Upper lobe of right lung (tissue), 1 donor: ENCODE measurements around the gene TNPO2. TPM values are rescaled to one million over a fixed set of nuclear protein-coding genes. Genes with fewer than 3 reads are reported as not detected.
A peak's percentile ranks its signal among the peaks of the same experiment; 100 is the strongest.

Experiments
- ATAC-seq: fragments of 200-7000 bp; cut with Tn5 transposase; one replicate; pipeline ENCODE4 v1.9.1; 2020; ENCODE audit warnings: mild to moderate bottlenecking, moderate library complexity
- DNase-seq: peaks from one replicate; pipeline ENCODE4 v3.0.0-alpha.2; 2020
- H3K27ac ChIP-seq: fragments of 200-600 bp; one replicate; pipeline ENCODE4 v1.8.0; 2022
- H3K27me3 ChIP-seq: fragments of 200-600 bp; one replicate; pipeline ENCODE4 v1.8.0; 2022; ENCODE audit warnings: mild to moderate bottlenecking
- H3K36me3 ChIP-seq: fragments of 200-600 bp; one replicate; pipeline ENCODE4 v1.8.0; 2022
- H3K4me1 ChIP-seq: fragments of 200-600 bp; one replicate; pipeline ENCODE4 v1.8.0; 2022
- H3K4me3 ChIP-seq: fragments of 200-600 bp; one replicate; pipeline ENCODE4 v1.8.0; 2022; ENCODE audit warnings: mild to moderate bottlenecking
- H3K9me3 ChIP-seq: fragments of 200-600 bp; one replicate; pipeline ENCODE4 v1.8.0; 2022
- intact Hi-C: fragments of 100-400 bp; cut with DNase I; formaldehyde crosslinking; loops from one replicate; pipeline ENCODE4 v1.11.0; 2022
- total RNA-seq: library from RNA; stranded (reverse); fragmentation: NEBNext Ultra II Directional; extraction: Animal tissue kit (Norgen Biotek cat#: 25700); gene quantifications from one replicate; pipeline ENCODE4 v1.2.1, GENCODE V29; 2021
- TF ChIP-seq, protein P1 (sequence below): fragments of 200-600 bp; IDR thresholded peaks from one replicate; pipeline ENCODE4 v1.8.0; 2022; ENCODE audit warnings: antibody characterized with exemption
- donor health status: DM: no; HTN: yes; CAD: no; lungs with severe emphysema.

TNPO2 gene
- total RNA-seq, 1 donor from 2014 or later, result 49.0 TPM

DNA sequence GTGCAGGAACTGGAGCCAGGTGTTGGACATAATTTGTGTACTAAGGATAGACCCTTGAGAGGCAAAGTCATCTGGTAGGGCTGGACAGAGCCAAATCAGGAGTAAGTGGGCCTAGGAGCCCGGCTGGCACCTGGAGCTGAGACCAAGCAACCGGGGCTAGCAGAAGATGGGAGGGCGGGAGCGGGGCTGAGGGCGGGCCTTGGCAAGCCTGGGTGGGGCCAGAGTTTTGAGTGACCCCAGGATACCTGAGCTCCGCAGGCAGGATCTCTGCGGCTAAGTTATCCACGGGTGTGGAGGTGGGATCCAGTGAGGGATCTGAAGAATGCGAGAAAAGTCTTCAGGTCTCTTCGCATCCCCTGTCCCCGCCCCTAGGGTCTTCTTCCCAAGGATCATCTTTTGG is 43.4 kb upstream of the TNPO2 start:
- H3K36me3 ChIP-seq, result peaks cover 10% of the 10 kb centered on the region
- TF ChIP-seq, protein P1, sequence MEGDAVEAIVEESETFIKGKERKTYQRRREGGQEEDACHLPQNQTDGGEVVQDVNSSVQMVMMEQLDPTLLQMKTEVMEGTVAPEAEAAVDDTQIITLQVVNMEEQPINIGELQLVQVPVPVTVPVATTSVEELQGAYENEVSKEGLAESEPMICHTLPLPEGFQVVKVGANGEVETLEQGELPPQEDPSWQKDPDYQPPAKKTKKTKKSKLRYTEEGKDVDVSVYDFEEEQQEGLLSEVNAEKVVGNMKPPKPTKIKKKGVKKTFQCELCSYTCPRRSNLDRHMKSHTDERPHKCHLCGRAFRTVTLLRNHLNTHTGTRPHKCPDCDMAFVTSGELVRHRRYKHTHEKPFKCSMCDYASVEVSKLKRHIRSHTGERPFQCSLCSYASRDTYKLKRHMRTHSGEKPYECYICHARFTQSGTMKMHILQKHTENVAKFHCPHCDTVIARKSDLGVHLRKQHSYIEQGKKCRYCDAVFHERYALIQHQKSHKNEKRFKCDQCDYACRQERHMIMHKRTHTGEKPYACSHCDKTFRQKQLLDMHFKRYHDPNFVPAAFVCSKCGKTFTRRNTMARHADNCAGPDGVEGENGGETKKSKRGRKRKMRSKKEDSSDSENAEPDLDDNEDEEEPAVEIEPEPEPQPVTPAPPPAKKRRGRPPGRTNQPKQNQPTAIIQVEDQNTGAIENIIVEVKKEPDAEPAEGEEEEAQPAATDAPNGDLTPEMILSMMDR, result no peak
- DNase-seq, result no peak

DNA sequence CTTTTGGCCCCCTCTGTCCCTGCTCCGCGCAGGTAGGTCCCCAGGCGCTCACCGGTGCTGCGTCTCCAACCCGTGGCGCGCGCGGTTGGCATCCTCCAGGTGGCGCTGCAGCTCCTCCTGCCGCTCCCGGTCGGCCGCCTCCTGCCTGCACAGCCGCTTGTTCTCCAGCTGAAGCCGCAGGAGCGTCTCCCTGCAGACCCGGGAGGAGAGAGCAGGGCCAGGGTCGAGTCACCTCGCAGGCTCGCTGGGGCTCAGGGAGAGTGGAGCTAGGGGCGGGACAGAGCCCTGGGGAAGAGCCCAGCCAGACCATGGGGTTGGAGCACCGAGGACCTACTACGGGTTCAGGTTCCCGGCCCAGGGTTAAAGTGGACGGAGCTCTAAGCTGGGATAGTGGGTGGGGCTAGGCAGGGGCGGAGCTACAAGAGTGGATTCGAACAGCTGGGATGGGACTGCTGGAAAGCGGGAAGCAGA is 42.4 kb upstream of the TNPO2 start:
- peak; percentile 94 for DNase-seq
- Histone ChIP-seq H3K27me3 (no peaks in the 10 kb centered on the region), H3K4me3 (peak overlapping the region; percentile 53), H3K27ac (peak overlapping the region; percentile 42), H3K4me1 (peaks cover 8% of the 10 kb centered on the region), H3K9me3 (no peaks in the 10 kb centered on the region), H3K36me3 (peaks cover 10% of the 10 kb centered on the region)
- TF ChIP-seq, protein P1, result peak; percentile 93
- intact Hi-C loops, result loop anchor here (5.0 kb wide), 1 partner anchor 81 kb away; no protein-coding TSS in a partner anchor
- peak; percentile 93 for ATAC-seq

More for the DNA sequence above, 43.4 kb upstream of the TNPO2 start:
- no peaks in the 10 kb centered on the region for H3K9me3 ChIP-seq
- intact Hi-C loops, result loop anchor here (5.0 kb wide), 1 partner anchor 80 kb away; no protein-coding TSS in a partner anchor
- H3K27me3 ChIP-seq, result no peaks in the 10 kb centered on the region
- H3K4me1 ChIP-seq, result peaks cover 8% of the 10 kb centered on the region
- H3K27ac ChIP-seq, result no peak overlapping the region
- no peak overlapping the region for H3K4me3 ChIP-seq
- no peak for ATAC-seq

DNA sequence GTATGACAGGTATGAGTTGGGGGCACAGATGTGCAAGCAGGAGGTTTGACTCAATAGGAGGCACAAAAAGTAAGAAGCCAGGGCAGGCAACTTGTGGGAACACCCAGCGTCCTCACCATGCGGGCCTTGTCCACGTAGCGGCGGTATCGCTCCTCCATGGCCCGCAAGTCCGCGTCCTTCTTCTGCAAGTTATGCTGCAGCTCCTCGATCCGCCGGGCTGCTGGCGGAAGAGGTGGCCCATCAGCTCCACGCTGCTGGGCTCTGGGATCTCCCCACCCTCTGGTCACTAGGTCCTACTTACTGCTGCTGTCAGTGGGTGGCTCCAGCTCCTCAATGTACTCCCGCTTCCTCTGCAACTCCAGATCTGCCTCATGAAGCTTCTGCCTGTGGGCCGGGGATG is 41.0 kb upstream of the TNPO2 start:
- TF ChIP-seq, protein P1, result no peak
- Histone ChIP-seq H3K4me3 (no peak overlapping the region), H3K4me1 (peaks cover 8% of the 10 kb centered on the region), H3K27me3 (no peaks in the 10 kb centered on the region), H3K9me3 (no peaks in the 10 kb centered on the region), H3K36me3 (peaks cover 10% of the 10 kb centered on the region), H3K27ac (no peak overlapping the region)
- ATAC-seq, result no peak
- intact Hi-C loops, result loop anchor here (5.0 kb wide), 1 partner anchor 83 kb away; no protein-coding TSS in a partner anchor
- DNase-seq, result no peak

DNA sequence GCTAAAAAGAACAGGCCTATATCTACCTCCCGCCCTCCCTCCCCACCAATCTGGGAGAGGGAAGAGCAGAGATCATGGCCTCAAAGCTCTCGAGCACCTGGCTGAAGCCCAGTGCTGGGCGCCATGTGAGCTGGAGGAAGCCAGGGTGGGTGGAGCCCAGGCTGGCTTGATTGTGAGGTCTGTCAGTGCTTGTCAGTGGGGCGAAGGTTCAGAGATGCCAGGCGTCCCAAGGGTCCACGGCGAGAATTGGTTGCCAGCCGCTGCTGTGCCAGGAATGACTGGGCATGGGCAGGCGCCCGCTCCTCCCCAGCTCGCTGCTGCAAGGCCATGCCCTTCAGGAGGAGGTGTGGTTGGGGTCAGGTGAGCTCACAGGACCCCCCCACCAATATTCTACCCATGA is 39.4 kb upstream of the TNPO2 start:
- Histone ChIP-seq H3K4me3 (no peak overlapping the region), H3K27me3 (no peaks in the 10 kb centered on the region), H3K9me3 (no peaks in the 10 kb centered on the region), H3K27ac (no peak overlapping the region), H3K36me3 (peaks cover 10% of the 10 kb centered on the region), H3K4me1 (peaks cover 8% of the 10 kb centered on the region)
- intact Hi-C loops, result no loop called here
- TF ChIP-seq, protein P1, result no peak
- DNase-seq (no peak), ATAC-seq (no peak)

DNA sequence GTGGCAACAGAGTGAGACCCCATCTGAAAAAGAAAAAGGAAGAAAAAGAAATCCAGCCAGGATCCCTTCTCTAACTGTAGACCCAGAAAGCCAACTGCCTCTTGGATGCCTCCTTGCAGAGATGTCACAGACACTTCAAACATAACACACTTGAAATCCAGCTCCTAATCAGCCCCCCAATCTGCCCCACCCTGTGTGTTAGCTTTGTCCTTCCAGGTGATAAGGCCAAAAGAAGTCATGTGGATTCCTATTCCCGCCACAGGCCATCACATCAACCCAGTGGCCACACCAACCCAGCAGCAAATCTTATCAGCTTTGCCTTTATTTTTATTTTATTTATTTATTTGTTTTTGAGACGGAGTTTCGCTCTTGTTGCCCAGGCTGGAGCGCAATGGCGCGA is 36.0 kb upstream of the TNPO2 start:
- H3K4me3 ChIP-seq, result no peak overlapping the region
- DNase-seq (no peak), ATAC-seq (no peak)
- intact Hi-C loops, result no loop called here
- no peaks in the 10 kb centered on the region for H3K9me3 ChIP-seq
- H3K36me3 ChIP-seq, result peaks cover 8% of the 10 kb centered on the region
- peaks cover 10% of the 10 kb centered on the region for H3K4me1 ChIP-seq
- TF ChIP-seq, protein P1, result no peak
- no peak overlapping the region for H3K27ac ChIP-seq
- H3K27me3 ChIP-seq, result no peaks in the 10 kb centered on the region
